GM13977 (cell line): ENCODE data around the gene CHN1.
A peak's percentile ranks its signal among the peaks of the same experiment; 100 is the strongest.

Experiments
- DNase-seq: peaks from one replicate; pipeline ENCODE4 v3.0.0; 2012; ENCODE audit warnings: low spot score
- in situ Hi-C: fragments of 300-500 bp; cut with MboI; formaldehyde crosslinking; loops from one replicate; pipeline ENCODE4 v1.12.0; 2022; ENCODE audit warnings: low sequenced_read_pairs, low pct_unique_long_range_greater_than_20kb, mixed read lengths, inconsistent platforms; ENCODE audit not compliant: unreplicated experiment
- TF ChIP-seq, protein P1 (sequence below): IDR thresholded peaks from 2 replicates; pipeline ENCODE4 v1.5.1; 2012; ENCODE audit warnings: mild to moderate bottlenecking, control low read depth; ENCODE audit not compliant: insufficient read depth; ENCODE audit errors: extremely low read depth, missing control alignments

Gene CHN1

DNA sequence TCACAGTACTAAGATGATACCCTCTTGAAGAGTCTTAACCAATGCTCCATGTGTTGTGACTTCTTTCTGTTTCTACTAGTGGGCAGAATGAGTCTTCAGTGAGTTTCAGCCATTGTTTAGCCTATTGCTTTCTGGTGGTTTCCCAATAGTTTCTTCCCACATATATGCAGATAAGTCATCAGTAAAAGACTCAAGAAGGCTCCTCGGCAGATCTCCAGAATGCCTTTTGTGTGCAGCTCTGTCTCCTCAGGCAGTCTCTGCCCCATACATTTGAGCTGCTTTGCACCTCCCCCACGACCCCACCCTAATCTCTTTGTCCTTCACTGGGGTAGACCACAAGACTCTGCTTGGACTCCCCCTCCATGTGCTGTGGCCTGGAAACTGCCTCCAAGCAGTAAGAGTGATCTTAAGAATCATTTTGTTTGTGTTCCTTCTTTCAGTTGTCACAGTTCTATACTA is 169.4 kb downstream of the CHN1 start:
- TF ChIP-seq, protein P1, sequence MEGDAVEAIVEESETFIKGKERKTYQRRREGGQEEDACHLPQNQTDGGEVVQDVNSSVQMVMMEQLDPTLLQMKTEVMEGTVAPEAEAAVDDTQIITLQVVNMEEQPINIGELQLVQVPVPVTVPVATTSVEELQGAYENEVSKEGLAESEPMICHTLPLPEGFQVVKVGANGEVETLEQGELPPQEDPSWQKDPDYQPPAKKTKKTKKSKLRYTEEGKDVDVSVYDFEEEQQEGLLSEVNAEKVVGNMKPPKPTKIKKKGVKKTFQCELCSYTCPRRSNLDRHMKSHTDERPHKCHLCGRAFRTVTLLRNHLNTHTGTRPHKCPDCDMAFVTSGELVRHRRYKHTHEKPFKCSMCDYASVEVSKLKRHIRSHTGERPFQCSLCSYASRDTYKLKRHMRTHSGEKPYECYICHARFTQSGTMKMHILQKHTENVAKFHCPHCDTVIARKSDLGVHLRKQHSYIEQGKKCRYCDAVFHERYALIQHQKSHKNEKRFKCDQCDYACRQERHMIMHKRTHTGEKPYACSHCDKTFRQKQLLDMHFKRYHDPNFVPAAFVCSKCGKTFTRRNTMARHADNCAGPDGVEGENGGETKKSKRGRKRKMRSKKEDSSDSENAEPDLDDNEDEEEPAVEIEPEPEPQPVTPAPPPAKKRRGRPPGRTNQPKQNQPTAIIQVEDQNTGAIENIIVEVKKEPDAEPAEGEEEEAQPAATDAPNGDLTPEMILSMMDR, result no peak
- in situ Hi-C loops, result no loop called here
- DNase-seq, result peak; percentile 17

GRCh38 chr2:174833737-174834136 is 171.4 kb downstream of the CHN1 start:
- no peak for DNase-seq
- TF ChIP-seq, protein P1, result no peak

GRCh38 chr2:174830561-174830960 is 174.6 kb downstream of the CHN1 start:
- TF ChIP-seq, protein P1, result no peak
- in situ Hi-C loops, result no loop called here
- DNase-seq, result no peak

More at GRCh38 chr2:174833737-174834136, 171.4 kb downstream of the CHN1 start:
- in situ Hi-C loops, result no loop called here

DNA sequence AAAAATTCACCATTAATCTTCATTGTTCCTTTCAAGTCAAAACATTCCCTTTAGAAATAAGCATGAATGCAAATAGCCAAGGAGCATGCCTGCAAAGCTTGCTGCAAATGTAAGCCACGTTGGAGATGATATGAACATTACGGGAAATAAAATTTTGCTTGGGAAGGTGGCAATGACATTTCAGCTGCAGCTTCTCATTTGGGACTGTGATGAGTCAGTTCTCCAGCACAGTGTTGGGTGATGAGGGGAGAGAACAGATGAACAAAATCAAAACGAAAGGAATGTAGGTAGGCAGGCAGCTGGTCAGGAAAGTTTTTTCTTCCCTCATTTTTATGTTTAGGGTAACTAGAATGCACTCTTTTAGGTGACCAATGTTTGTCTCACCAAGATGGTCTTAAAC is 175.6 kb downstream of the CHN1 start:
- DNase-seq, result no peak
- TF ChIP-seq, protein P1, result no peak
- in situ Hi-C loops, result no loop called here

DNA sequence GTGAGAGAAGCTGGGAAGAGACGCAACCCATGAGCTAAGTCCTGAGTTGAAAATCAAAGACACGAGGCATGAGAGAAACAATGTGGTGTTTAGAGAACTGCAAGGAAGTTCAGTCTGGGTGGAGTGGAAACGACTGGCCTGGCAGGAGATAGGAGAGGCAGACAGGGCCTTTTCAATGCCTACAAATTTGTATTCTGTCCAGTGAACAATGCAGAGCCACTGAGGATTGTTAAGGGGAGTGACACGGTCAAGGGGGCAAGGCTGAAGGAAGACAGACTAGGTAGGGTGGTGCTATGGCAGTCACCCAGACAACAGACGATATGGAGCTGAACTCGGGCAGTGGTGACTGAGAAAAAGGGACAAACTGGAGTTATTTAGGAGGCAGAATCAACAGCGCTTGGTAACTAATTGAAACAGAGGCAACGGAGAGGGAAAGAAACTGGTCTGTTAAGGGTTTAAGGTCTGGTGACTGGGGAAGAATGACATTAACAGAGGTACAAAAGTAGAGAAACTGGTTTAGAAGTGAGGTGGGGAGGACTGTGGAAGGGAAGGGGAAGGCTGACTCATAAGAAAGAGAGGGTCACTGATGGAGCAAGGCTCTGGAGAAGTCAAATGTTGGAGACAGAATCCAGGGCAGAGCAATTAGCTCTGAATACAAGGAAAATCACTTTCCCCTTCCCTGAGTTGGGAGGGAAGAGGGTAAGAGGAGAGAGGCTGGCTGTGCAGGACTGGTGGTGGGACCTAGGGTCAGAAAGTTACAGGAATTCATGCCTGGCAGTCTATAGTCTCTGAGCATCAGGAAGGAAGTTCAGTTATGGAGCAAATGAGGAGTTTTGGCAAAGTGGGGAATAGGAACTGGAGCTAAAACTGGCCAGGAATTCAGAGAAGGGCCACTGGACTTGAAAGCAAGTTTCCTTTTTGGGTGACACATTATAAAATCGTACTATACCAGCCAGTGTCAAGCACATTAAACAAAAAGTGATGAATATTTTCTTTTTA is 177.5 kb downstream of the CHN1 start:
- no peak for DNase-seq
- TF ChIP-seq, protein P1, result no peak
- in situ Hi-C loops, result no loop called here

DNA sequence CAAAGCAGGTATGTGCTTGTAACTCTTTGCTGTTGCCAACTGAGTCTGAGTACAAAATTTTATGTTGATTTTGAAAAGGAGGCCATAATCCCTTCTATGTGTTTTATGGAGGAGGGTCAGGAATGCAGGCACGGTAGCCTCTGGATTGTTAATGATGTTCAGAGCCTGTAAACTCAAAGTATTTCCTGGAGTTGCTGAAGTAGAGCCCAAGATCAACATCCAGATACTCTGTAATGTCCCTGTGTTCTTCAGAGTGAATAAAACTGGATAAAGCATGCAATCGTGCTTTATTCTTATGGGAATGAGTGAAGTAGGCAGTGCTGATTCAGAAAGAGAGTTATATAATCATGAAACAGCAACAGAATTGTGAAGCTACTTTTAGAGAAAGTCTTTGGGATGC is 179.1 kb downstream of the CHN1 start:
- in situ Hi-C loops, result no loop called here
- DNase-seq, result no peak
- TF ChIP-seq, protein P1, result no peak
